Lower leg skin (tissue), 4 donors: Measurements from ENCODE around the gene RAVER2. TPM values are rescaled to one million over a fixed set of nuclear protein-coding genes. Genes with fewer than 3 reads are reported as not detected.

Source experiments
- DNase-seq, 2 donors: peaks; one replicate each; pipeline ENCODE4 v3.0.0-alpha.2; 2019; ENCODE audit warnings: low spot score in 2 of 2
- H3K4me3 ChIP-seq: fragments of 200-600 bp; sonication (generic); 2 replicates; pipeline ENCODE4 v1.5.1; 2017; ENCODE audit warnings: mild to moderate bottlenecking, low read depth; ENCODE audit not compliant: poor library complexity, severe bottlenecking
- CTCF ChIP-seq, 3 donors: fragments of 450-650 bp; IDR thresholded peaks; one replicate each; pipeline ENCODE4 v1.5.1; 2016; ENCODE audit warnings: antibody characterized with exemption in 3 of 3, mild to moderate bottlenecking in 3 of 3, moderate library complexity in 2 of 3
- POLR2A ChIP-seq, 2 donors: fragments of 450-650 bp; IDR thresholded peaks; one replicate each; pipeline ENCODE4 v1.6.1; 2016 to 2017; ENCODE audit warnings: antibody characterized with exemption in 2 of 2, mild to moderate bottlenecking in 1 of 2, moderate library complexity in 1 of 2
- WGBS, 2 donors: methylation state at CpG; one replicate each; pipeline ENCODE4 v1.1.5; 2018; 5-methylcytosine and 5-hydroxymethylcytosine counted together
- intact Hi-C: fragments of 100-400 bp; cut with DNase I; formaldehyde crosslinking; loops from one replicate; pipeline ENCODE4 v1.15.0; 2023; ENCODE audit warnings: low total_unique reads
- total RNA-seq, 4 donors: library from RNA; depleted of rRNA; stranded (reverse); fragments of >200 nt; gene quantifications; one replicate each; pipeline ENCODE4 v1.1.0, GENCODE V29; 2016

Gene RAVER2
- total RNA-seq, 4 donors from 2014 or later: 6.6 to 11.9 (median 8.4) TPM

GRCh38 chr1:64790832-64791487 is 46.1 kb downstream of the RAVER2 start:
- no peak for DNase-seq
- 96 to 100% methylated on average over 2 of the region's 2 CpGs for WGBS, 2 donors
- TF ChIP-seq POLR2A (IDR thresholded peaks at IDR 0.05) (no peak), CTCF (IDR thresholded peaks at IDR 0.05) (no peak)
- no peak overlapping the region for H3K4me3 ChIP-seq
- intact Hi-C loops: no loop called here

- TF ChIP-seq POLR2A (IDR thresholded peaks at IDR 0.05): no peak
- no peak for TF ChIP-seq CTCF (IDR thresholded peaks at IDR 0.05)
- H3K4me3 ChIP-seq: no peak overlapping the region
- intact Hi-C loops: no loop called here
- DNase-seq: no peak
Observed at GRCh38 chr1:64798872-64799271, 54.0 kb downstream of the RAVER2 start.

- intact Hi-C loops: no loop called here
- DNase-seq: no peak
- TF ChIP-seq POLR2A (IDR thresholded peaks at IDR 0.05): no peak
- TF ChIP-seq CTCF (IDR thresholded peaks at IDR 0.05): no peak
- no peak overlapping the region for H3K4me3 ChIP-seq
- WGBS, 2 donors: 96 to 97% methylated on average over 6 of the region's 6 CpGs
Observed at GRCh38 chr1:64801851-64802523, 57.1 kb downstream of the RAVER2 start.

- DNase-seq: no peak
- no peak overlapping the region for H3K4me3 ChIP-seq
- no peak for TF ChIP-seq CTCF (IDR thresholded peaks at IDR 0.05)
- intact Hi-C loops: no loop called here
Observed at GRCh38 chr1:64809309-64809708, 64.4 kb downstream of the RAVER2 start.

GRCh38 chr1:64810001-64810400 is 65.1 kb downstream of the RAVER2 start:
- DNase-seq: no peak
- H3K4me3 ChIP-seq: no peak overlapping the region
- intact Hi-C loops: no loop called here
- TF ChIP-seq POLR2A (IDR thresholded peaks at IDR 0.05) (no peak), CTCF (IDR thresholded peaks at IDR 0.05) (no peak)
- WGBS, 2 donors: 77 to 90% methylated on average over 1 of the region's 1 CpG

- intact Hi-C loops: no loop called here
- TF ChIP-seq POLR2A (IDR thresholded peaks at IDR 0.05) (no peak), CTCF (IDR thresholded peaks at IDR 0.05) (no peak)
- no peak for DNase-seq
- 82% methylated on average over 6 of the region's 6 CpGs for WGBS, 2 donors
- H3K4me3 ChIP-seq: no peak overlapping the region
Observed at GRCh38 chr1:64811131-64811530, 66.3 kb downstream of the RAVER2 start.
